GM06990 (cell line): Measurements from ENCODE around the gene FNDC8.
"Not testable (repeated sequence)": the region's sequence is repeated elsewhere in the genome, so short reads cannot be mapped to it uniquely, and the experiment has no call there.

ENCODE experiments used
- DNase-seq: peaks from one replicate; pipeline ENCODE4 v3.0.0-alpha.2; 2011; ENCODE audit not compliant: insufficient read length; ENCODE audit errors: extremely low read depth
- H3K27me3 ChIP-seq: replicated peaks from 2 replicates; pipeline ENCODE4 v1.6.0; 2011; ENCODE audit warnings: low read length; ENCODE audit not compliant: control insufficient read depth, insufficient read depth
- H3K36me3 ChIP-seq: 2 replicates; pipeline ENCODE4 v1.5.1; 2011; ENCODE audit warnings: low read length; ENCODE audit not compliant: control insufficient read depth, insufficient read depth
- H3K4me3 ChIP-seq: replicated peaks from 2 replicates; pipeline ENCODE4 v1.5.1; 2011; ENCODE audit warnings: low read depth, mild to moderate bottlenecking, control low read depth, low read length
- CTCF ChIP-seq: IDR thresholded peaks from 2 replicates; pipeline ENCODE4 v1.5.1; 2011; ENCODE audit warnings: low read length, control low read depth, mild to moderate bottlenecking, inconsistent platforms; ENCODE audit not compliant: insufficient read depth, poor library complexity, severe bottlenecking

The FNDC8 gene

GRCh38 chr17:35088881-35089585 lies 32.4 kb upstream of the FNDC8 start:
- DNase-seq = peak; percentile 91
- TF ChIP-seq CTCF = peak; percentile 50
- no peaks in the 10 kb centered on the region for H3K27me3 ChIP-seq
- H3K4me3 ChIP-seq = peak overlapping the region; percentile 69
- no peaks in the 10 kb centered on the region for H3K36me3 ChIP-seq

- H3K4me3 ChIP-seq = peak overlapping the region; percentile 57
- DNase-seq = no peak
- H3K36me3 ChIP-seq = no peaks in the 10 kb centered on the region
- H3K27me3 ChIP-seq = no peaks in the 10 kb centered on the region
- no peak for TF ChIP-seq CTCF
Observed at GRCh38 chr17:35089586-35090296, 31.7 kb upstream of the FNDC8 start.

- not testable (repeated sequence) for H3K27me3 ChIP-seq, H3K36me3 ChIP-seq, H3K4me3 ChIP-seq, DNase-seq
Observed at GRCh38 chr17:35090707-35091106, 30.7 kb upstream of the FNDC8 start.

GRCh38 chr17:35094902-35095301 lies 26.5 kb upstream of the FNDC8 start:
- DNase-seq = no peak
- TF ChIP-seq CTCF = no peak
- Histone ChIP-seq H3K27me3 (no peaks in the 10 kb centered on the region), H3K4me3 (no peak overlapping the region), H3K36me3 (peaks cover 3% of the 10 kb centered on the region)

GRCh38 chr17:35095741-35096140 lies 25.7 kb upstream of the FNDC8 start:
- Histone ChIP-seq H3K4me3 (no peak overlapping the region), H3K36me3 (peaks cover 6% of the 10 kb centered on the region), H3K27me3 (no peaks in the 10 kb centered on the region)
- DNase-seq = no peak
- no peak for TF ChIP-seq CTCF

GRCh38 chr17:35097776-35098175 lies 23.6 kb upstream of the FNDC8 start:
- H3K27me3 ChIP-seq = no peaks in the 10 kb centered on the region
- DNase-seq = no peak
- peaks cover 8% of the 10 kb centered on the region for H3K36me3 ChIP-seq
- no peak for TF ChIP-seq CTCF
- H3K4me3 ChIP-seq = no peak overlapping the region
